HUES6 (cell line): Measurements from ENCODE around the gene FAM110A.
"Not testable (repeated sequence)": the region's sequence is repeated elsewhere in the genome, so short reads cannot be mapped to it uniquely, and the experiment has no call there.

Source experiments
- H3K27ac ChIP-seq: 2 replicates; pipeline ENCODE4 v1.7.0; 2013; ENCODE audit warnings: low read depth, mild to moderate bottlenecking, low read length, inconsistent platforms
- H3K27me3 ChIP-seq: 2 replicates; pipeline ENCODE4 v1.6.1; 2013; ENCODE audit warnings: low read length; ENCODE audit not compliant: control insufficient read depth, insufficient read depth
- H3K36me3 ChIP-seq: 2 replicates; pipeline ENCODE4 v1.6.1; 2013; ENCODE audit warnings: low read length; ENCODE audit not compliant: control insufficient read depth, insufficient read depth
- H3K4me1 ChIP-seq: 2 replicates; pipeline ENCODE4 v1.6.1; 2013; ENCODE audit warnings: low read length; ENCODE audit not compliant: control insufficient read depth, insufficient read depth
- H3K4me3 ChIP-seq: 2 replicates; pipeline ENCODE4 v1.5.1; 2013; ENCODE audit warnings: low read depth, low read length
- H3K9ac ChIP-seq: one replicate; pipeline ENCODE4 v1.6.1; 2013; ENCODE audit warnings: mild to moderate bottlenecking, low read length
- H3K9me3 ChIP-seq: 2 replicates; pipeline ENCODE4 v1.6.1; 2013; ENCODE audit warnings: low read depth, low read length; ENCODE audit not compliant: control insufficient read depth, insufficient read depth

Gene FAM110A

DNA sequence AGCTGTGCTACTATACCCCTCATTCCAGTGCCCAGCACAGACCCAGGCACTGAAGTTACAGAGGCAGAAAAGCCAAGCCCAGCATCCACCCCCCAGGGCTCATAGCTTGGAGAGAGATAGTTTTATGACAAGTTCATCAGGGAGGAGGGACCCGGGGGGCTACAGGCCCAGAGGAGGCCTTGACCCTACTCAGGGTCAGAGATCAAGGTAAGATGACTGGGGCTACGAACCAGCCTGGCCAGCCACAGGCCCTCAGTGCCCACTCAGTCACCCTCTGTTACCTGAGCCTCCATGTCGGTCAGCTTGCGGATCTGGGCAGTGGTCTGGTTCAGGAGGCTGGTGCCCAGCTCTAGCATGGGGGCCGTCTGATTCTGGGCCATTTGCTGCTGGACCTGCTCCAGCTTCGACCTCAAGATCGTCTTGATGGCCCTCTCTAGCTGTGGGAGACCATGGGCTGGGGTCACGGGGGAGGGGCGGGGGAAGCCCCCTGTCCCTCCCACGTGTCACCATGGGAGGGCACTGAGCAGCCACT lies 56.5 kb downstream of the FAM110A start:
- H3K9ac ChIP-seq: no peak overlapping the region
- peaks cover 3% of the 10 kb centered on the region; the same call in 1 of the 2 replicates for H3K4me1 ChIP-seq
- H3K4me3 ChIP-seq: no peak overlapping the region
- H3K27me3 ChIP-seq: peaks cover 15% of the 10 kb centered on the region
- H3K27ac ChIP-seq: no peak overlapping the region
- H3K36me3 ChIP-seq: no peaks in the 10 kb centered on the region
- no peaks in the 10 kb centered on the region for H3K9me3 ChIP-seq

DNA sequence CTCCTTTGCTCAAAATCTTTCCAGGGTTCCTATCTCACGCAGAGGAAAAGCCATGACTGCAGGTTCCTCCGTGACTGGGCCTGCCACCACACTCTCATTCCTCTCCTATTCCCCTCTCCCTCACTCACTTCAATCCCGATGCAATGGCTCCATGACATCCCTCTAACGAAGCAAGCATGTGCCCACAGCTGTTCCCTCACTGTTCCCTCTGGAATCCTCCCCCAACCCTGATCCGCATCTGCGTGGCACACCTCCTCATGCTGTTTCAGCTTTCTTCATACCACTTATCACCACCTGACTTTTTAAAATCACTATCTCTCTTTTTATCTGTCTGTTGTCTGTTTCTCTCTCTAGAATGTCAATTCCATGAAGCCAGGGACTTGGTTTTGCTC lies 57.1 kb downstream of the FAM110A start:
- H3K36me3 ChIP-seq: no peaks in the 10 kb centered on the region
- H3K4me1 ChIP-seq: no peaks in the 10 kb centered on the region; the same call in 1 of the 2 replicates
- no peaks in the 10 kb centered on the region for H3K9me3 ChIP-seq
- peaks cover 10% of the 10 kb centered on the region for H3K27me3 ChIP-seq
- no peak overlapping the region for H3K27ac ChIP-seq
- no peak overlapping the region for H3K9ac ChIP-seq
- no peak overlapping the region for H3K4me3 ChIP-seq

DNA sequence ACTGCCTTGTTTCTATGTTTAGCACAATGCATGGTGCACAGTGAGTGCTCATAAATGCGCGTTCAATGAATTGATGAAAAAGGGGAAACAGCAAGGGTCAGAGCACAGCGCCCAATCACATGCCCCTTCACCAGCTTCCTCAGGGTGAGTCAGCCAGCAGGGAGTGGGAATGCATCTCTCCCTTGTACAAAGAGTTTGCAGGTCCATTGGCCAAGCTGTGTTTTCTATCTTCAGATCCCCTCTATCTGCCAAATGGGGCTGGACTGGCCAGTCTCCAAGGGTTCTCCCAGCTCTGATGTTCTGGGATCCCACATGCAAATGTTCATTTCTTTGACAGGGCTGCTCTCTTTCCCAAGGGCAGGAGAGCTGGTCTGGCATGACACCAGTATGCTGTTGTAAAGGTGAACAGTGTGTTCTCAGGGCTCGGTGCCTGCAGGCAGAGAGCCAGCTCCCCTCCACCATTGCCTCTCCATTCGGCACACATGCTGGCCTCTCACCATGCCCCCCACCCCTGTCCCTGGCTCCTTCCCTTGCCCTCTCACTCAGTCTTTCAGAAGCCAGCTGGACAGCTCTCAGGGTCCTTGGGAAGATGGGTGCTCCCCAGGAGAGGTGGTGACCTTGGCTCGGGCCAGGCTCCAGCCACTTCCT lies 57.7 kb downstream of the FAM110A start:
- H3K4me1 ChIP-seq: no peaks in the 10 kb centered on the region; the same call in 1 of the 2 replicates
- no peaks in the 10 kb centered on the region for H3K36me3 ChIP-seq
- no peak overlapping the region for H3K27ac ChIP-seq
- H3K4me3 ChIP-seq: no peak overlapping the region
- peaks cover 4% of the 10 kb centered on the region for H3K27me3 ChIP-seq
- no peaks in the 10 kb centered on the region for H3K9me3 ChIP-seq
- H3K9ac ChIP-seq: no peak overlapping the region

DNA sequence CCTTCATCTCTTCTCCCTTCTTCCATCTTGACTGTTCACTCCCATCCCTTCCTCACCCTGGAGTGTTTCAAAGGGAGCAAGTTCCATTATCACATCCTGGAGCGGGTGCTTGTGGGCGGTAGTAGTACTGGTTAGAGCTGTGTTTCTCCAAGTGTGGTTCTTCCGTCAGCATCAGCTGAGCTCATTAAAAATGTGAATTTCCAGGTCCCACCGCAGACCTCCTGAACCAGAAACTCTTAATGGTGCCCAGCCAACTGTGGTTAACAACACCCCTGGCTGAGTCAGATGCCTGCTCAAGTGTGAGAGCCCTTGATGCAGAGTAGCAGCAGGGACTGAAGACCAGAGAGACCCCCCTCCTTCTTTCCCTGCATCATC lies 58.2 kb downstream of the FAM110A start:
- Histone ChIP-seq H3K27ac (no peak overlapping the region), H3K4me1 (no peaks in the 10 kb centered on the region; the same call in 1 of the 2 replicates), H3K4me3 (no peak overlapping the region), H3K9ac (no peak overlapping the region), H3K9me3 (no peaks in the 10 kb centered on the region), H3K27me3 (no peaks in the 10 kb centered on the region; the same call in 1 of the 2 replicates), H3K36me3 (no peaks in the 10 kb centered on the region)

DNA sequence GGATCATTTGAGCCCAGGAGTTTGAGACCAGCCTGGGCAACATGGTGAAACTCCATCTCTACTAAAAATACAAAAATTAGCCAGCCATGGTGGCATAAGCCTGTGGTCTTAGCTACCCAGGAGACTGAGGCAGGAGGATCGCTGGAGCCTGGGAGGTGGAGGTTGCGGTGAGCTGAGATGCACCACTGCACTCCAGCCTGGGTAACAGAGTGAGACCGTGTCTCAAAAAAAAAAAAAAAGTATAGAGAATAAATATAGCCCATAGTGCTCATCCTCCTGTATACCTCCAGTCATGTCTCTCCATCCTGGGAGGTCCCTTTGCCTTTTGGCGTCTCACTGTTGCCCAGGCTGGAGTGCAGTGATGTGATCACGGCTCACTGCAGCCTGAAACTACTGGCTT lies 58.9 kb downstream of the FAM110A start:
- not testable (repeated sequence) for H3K4me1 ChIP-seq

More for the DNA sequence above, 58.9 kb downstream of the FAM110A start:
- H3K36me3 ChIP-seq, H3K27me3 ChIP-seq, H3K27ac ChIP-seq, H3K4me3 ChIP-seq, H3K9ac ChIP-seq, H3K9me3 ChIP-seq: not testable (repeated sequence)
